Activated effector memory CD4-positive, alpha-beta T cell treated with anti-CD3 and anti-CD28 coated beads, Interleukin-2, amount 50 U/mL, for 16 hours (primary cell): ENCODE measurements around the gene MYORG.
A peak's percentile ranks its signal among the peaks of the same experiment; 100 is the strongest.

Experiments
- DNase-seq: peaks from one replicate; pipeline ENCODE4 v3.0.0-alpha.2; 2020

The MYORG gene

DNA sequence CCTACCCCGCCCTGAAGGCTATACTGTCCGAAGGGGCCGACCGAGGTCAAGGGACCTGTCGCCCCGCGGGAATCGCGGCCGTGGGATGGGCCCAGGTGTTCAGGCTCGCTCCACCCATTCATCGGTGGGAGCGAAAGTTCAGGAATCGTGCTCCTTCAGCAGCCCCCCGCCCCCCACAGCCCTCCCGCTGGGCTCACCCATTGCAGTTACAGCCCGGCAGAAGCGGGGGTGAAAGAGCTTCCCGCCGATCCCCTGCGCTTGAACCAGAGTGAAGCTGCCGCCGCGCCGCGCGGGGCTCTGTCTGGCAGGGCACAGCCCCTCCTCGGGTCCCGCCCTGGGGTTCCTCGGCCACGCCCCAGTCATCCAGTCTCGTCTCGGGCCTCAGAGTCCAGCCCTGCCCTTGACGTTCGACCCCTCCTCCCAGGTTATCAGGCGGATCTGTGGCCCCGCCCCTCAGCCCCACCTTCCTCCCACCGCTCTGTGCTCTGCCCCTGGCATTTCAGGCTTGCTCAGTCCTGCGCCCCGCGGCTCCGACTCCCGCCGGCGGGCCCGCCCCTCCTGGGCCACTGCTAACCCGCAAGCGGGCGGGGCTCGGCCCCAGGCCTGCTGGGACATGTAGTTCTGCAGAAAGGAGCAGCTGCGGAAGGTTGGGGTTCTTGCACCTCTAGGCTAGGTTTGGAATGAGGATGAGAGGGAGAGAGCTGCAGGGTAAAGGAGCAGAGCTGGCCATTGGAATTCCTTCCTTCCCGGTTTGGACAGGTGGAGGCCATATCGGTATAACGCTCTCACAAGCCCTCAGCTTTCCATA is at the start of gene MYORG:
Gene MYORG (minus strand): TSS at position 303 of the 808 bp plus-strand sequence. CDS start 3,955 bp downstream, outside the sequence.
- DNase-seq = peak; percentile 99

DNA sequence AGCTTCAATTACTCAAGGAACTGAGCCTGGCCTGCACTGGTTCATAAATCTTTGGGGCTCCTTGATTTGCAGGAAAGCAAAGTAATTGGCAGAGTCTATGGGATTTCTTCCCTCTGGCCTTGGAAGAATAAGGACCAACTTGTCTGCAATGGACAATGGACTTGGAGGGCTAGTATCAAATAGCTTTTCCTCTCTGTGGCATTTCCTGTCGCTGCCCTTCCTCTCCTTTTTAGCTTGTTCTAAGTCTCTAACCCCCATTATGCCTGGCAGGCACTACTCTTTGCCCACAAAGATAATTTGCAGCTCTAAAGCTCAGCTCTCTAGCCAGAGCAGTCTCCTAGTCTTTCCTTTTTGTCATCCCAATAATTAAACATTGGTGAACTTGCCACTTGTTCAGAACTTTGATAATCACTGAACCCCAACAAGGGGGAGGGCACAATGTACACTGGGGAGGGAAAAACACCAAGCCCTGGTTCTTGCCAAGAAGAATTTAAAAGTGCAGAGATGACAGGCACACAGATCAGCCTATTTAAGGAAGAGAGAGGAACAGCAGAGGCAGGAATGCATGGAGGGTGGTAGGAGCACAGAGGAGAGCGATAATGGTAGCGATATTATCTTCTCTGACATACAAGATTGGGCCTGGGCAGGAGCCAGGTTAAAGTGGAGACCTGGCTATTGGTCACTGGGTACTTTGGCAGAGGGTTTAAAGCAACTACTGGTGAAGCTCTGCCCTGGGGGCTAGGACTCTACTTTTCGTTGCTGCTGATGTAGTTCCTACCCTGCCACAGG is 43.2 kb upstream of the MYORG start:
- no peak for DNase-seq

DNA sequence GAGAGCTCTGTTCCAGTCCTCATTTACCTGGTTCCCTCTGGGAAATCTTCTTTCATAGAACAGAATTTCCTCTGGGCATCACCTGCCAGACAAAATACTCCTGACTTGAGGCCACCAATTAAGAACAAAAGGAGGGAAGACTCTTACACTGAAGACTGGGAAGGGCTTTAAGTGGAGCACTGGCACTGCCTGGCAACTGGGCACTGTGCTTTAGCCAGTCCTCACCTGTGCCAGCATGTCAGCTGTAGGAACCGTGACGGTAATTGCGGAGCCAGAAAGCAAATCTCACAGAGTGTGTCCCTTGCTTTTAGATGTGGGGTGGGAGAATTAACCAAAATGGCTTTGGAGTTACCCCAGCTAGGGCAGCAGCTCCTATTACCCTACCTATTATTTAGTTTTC is 41.0 kb upstream of the MYORG start:
- no peak for DNase-seq

GRCh38 chr9:34413231-34413852 is 36.6 kb upstream of the MYORG start:
- no peak for DNase-seq

DNA sequence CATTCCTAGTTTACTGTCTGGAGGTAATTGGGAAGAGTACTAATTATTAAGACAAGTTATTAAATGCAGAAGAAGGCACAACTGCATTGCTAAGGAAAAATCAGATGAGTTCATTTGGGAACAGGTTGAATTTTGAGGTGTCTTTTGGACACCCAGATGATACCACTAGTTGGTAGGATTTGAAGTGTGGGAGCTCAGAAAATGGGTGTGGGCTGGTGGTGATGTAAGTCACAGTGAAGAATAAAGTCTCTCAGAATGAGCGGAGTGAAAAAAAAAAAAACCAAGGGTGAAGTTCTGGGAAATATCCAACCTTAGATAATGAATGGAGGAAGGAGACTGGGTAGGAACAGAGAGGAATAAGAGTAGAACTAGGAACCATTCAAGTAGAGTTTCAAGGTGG is 35.6 kb upstream of the MYORG start:
- DNase-seq = no peak

DNA sequence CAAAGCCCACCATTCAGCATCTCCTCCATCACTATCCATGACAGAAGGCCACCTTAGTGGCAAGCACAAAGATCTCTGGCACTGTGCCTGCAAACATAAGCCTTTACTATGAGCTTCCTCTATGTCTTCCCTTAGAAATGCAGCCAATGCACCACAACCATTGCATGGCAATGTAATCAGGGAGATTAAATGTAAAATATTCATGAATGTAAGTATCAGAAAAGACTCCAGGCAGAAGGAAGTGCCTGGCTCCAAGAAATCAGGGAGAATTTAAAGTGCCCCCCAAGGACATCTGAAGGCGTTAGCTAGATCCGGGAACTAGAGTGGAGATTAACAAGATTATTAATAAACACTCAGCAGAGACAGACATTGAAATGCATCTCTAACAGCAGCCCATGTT is 32.5 kb upstream of the MYORG start:
- no peak for DNase-seq

GRCh38 chr9:34408173-34408572 is 31.5 kb upstream of the MYORG start:
- DNase-seq = no peak

- no peak for DNase-seq
Observed at GRCh38 chr9:34406219-34406618, 29.5 kb upstream of the MYORG start.

DNA sequence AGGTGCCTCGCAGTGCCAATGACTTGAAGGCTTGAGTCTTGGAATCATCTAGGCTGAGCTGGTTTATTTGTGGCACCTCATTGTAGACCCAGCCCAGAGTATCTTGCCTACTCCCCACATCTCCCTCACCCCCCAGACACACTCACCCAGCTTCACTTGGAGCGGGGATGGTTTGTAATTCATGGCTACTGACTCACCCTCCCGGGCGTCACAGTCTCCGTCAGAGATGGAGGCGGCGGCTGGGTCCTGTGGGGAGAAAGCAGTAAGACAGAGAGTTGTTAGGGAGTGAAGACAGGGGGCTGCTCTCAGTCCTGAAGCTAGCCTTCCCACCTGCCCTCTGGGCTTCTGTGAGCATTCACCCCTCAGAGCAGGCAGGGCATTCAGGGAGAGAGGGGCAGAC is 29.0 kb upstream of the MYORG start:
- no peak for DNase-seq

- DNase-seq = peak; percentile 84
Observed at GRCh38 chr9:34403554-34404380, 27.1 kb upstream of the MYORG start.

GRCh38 chr9:34400686-34401602 is 24.2 kb upstream of the MYORG start:
- DNase-seq = no peak

GRCh38 chr9:34400275-34400674 is 23.6 kb upstream of the MYORG start:
- no peak for DNase-seq

GRCh38 chr9:34399729-34400128 is 23.0 kb upstream of the MYORG start:
- no peak for DNase-seq

DNA sequence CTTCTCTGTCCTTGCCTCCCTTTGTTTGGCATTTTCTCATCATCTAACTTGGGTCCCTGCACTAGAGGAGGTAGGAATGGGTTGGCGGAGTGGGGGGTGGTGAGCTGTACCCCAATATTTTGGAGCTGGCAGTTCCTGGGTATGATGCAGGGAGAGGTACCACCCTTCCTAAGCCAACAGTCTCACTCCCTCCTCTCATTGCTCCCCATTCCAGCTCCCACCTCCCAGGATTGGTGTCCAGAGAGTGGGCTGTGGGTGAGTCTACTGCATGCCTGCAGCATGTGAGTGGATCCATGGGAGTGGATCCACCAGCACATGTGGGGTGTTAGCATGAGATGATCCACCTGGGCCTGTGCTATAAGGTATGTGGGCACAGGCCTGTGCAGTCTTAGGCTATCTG is 22.2 kb upstream of the MYORG start:
- no peak for DNase-seq

- no peak for DNase-seq
Observed at GRCh38 chr9:34396276-34397214, 19.8 kb upstream of the MYORG start.

- no peak for DNase-seq
Observed at GRCh38 chr9:34392511-34392910, 15.8 kb upstream of the MYORG start.

DNA sequence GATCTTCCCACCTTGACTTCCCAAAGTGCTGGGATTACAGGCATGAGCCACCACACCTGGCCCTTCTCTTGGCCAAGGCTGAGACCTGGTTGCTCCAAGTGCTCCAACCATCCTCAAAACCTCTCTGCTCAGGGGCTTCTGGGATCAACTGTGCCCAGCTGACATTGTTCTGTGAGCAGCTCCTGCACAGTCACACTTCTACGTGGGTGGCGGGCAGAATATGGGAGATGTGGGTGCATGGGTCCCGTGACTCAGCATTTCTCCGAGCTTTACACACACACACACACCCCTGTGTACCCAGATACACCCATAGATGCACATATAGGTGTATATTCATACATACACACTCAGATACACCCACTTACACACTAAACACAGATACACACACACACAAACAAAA is 10.5 kb upstream of the MYORG start:
- DNase-seq = no peak

- DNase-seq = no peak
Observed at GRCh38 chr9:34386656-34387055, 10.0 kb upstream of the MYORG start.

- no peak for DNase-seq
Observed at GRCh38 chr9:34385561-34386230, 9.0 kb upstream of the MYORG start.
